Neural progenitor cell (in vitro differentiated cells): ENCODE results near the gene DNAH10. TPM values are rescaled to one million over a fixed set of nuclear protein-coding genes. Genes with fewer than 3 reads are reported as not detected.
A peak's percentile ranks its signal among the peaks of the same experiment; 100 is the strongest.

Experiments used
- DNase-seq: peaks from one replicate; pipeline ENCODE4 v3.0.0-alpha.2; 2016; ENCODE audit warnings: low spot score
- H2AFZ ChIP-seq: fragments of 200-600 bp; sonication (generic); replicated peaks from 2 replicates; pipeline ENCODE4 v1.6.1; 2016; ENCODE audit warnings: antibody characterized with exemption
- H3F3A ChIP-seq: fragments of 200-600 bp; sonication (generic); 2 replicates; pipeline ENCODE4 v1.6.1; 2016; ENCODE audit warnings: antibody characterized with exemption, low read depth
- H3K27ac ChIP-seq: fragments of 200-600 bp; sonication (generic); 2 replicates; pipeline ENCODE4 v1.5.1; 2016; ENCODE audit warnings: mild to moderate bottlenecking
- H3K27me3 ChIP-seq: fragments of 200-600 bp; sonication (generic); 2 replicates; pipeline ENCODE4 v1.6.1; 2016; ENCODE audit warnings: mild to moderate bottlenecking, moderate library complexity
- H3K36me3 ChIP-seq: fragments of 200-600 bp; sonication (generic); 2 replicates; pipeline ENCODE4 v1.5.1; 2016
- H3K4me1 ChIP-seq: fragments of 200-600 bp; sonication (generic); 2 replicates; pipeline ENCODE4 v1.6.1; 2016; ENCODE audit warnings: mixed run types
- H3K4me2 ChIP-seq: fragments of 200-600 bp; sonication (generic); 2 replicates; pipeline ENCODE4 v1.6.1; 2016
- H3K4me3 ChIP-seq: fragments of 200-600 bp; sonication (generic); 2 replicates; pipeline ENCODE4 v1.5.1; 2016
- H3K79me2 ChIP-seq: fragments of 200-600 bp; sonication (generic); 2 replicates; pipeline ENCODE4 v1.6.1; 2016; ENCODE audit warnings: low read depth
- H3K9ac ChIP-seq: fragments of 200-600 bp; sonication (generic); 2 replicates; pipeline ENCODE4 v1.6.1; 2016
- H3K9me3 ChIP-seq: fragments of 200-600 bp; sonication (generic); 2 replicates; pipeline ENCODE4 v1.5.1; 2016; ENCODE audit warnings: low read depth
- H4K20me1 ChIP-seq: fragments of 200-600 bp; sonication (generic); 2 replicates; pipeline ENCODE4 v1.6.1; 2016; ENCODE audit warnings: low read depth
- H3K27ac Mint-ChIP-seq: 3 replicates; pipeline ENCODE4 v1.8.0; 2021; ENCODE audit warnings: mixed read lengths
- H3K27me3 Mint-ChIP-seq: 2 replicates; pipeline ENCODE4 v1.8.0; 2022; ENCODE audit warnings: low read depth, mild to moderate bottlenecking, inconsistent platforms, moderate library complexity, mixed read lengths; ENCODE audit not compliant: insufficient read depth
- H3K36me3 Mint-ChIP-seq: 3 replicates; pipeline ENCODE4 v1.8.0; 2021; ENCODE audit warnings: mixed read lengths
- H3K4me1 Mint-ChIP-seq: 3 replicates; pipeline ENCODE4 v1.8.0; 2021; ENCODE audit warnings: mixed read lengths
- H3K4me3 Mint-ChIP-seq: 3 replicates; pipeline ENCODE4 v1.8.0; 2021; ENCODE audit warnings: mild to moderate bottlenecking, moderate library complexity, mixed read lengths
- H3K9me3 Mint-ChIP-seq: 3 replicates; pipeline ENCODE4 v1.8.0; 2020; ENCODE audit warnings: mixed read lengths
- EZH2 ChIP-seq: fragments of 200-600 bp; sonication (generic); IDR thresholded peaks from 2 replicates; pipeline ENCODE4 v1.6.1; 2017; ENCODE audit warnings: antibody characterized with exemption, mild to moderate bottlenecking, moderate library complexity
- EZH2phosphoT487 ChIP-seq: fragments of 200-600 bp; sonication (generic); IDR thresholded peaks from 2 replicates; pipeline ENCODE4 v1.6.1; 2017; ENCODE audit warnings: antibody characterized with exemption
- total RNA-seq: library from RNA; depleted of rRNA; stranded (reverse); fragments of >200 nt; gene quantifications from 2 replicates; pipeline ENCODE4 v1.2.3, GENCODE V29; 2015; ENCODE audit warnings: low replicate concordance
- TF ChIP-seq, protein P1 (sequence below): fragments of 200-600 bp; sonication (generic); IDR thresholded peaks from 2 replicates; pipeline ENCODE4 v1.5.1; 2017; ENCODE audit warnings: antibody characterized with exemption, mild to moderate bottlenecking

The DNAH10 gene
- total RNA-seq, 1 donor from 2014 or later: 0.26 TPM

GRCh38 chr12:123912415-123913380 is 150.6 kb downstream of the DNAH10 start:
- peak; percentile 28 for DNase-seq
- Histone ChIP-seq H3K27ac (no peak overlapping the region), H3K9ac (no peak overlapping the region), H3K4me3 (no peak overlapping the region), H2AFZ (no peak overlapping the region), H3K27me3 (peaks cover 7% of the 10 kb centered on the region), H3K79me2 (no peaks in the 10 kb centered on the region), H4K20me1 (no peaks in the 10 kb centered on the region), H3K4me2 (no peak overlapping the region), H3K4me1 (no peaks in the 10 kb centered on the region), H3K36me3 (no peaks in the 10 kb centered on the region), H3K9me3 (no peaks in the 10 kb centered on the region), H3F3A (peaks cover 21% of the 10 kb centered on the region)
- Mint-ChIP-seq H3K4me3 (no peak overlapping the region), H3K27me3 (peaks cover 16% of the 10 kb centered on the region), H3K36me3 (peaks cover 10% of the 10 kb centered on the region), H3K4me1 (peaks cover 17% of the 10 kb centered on the region), H3K9me3 (peaks cover 13% of the 10 kb centered on the region), H3K27ac (no peak overlapping the region)
- TF ChIP-seq, protein P1, sequence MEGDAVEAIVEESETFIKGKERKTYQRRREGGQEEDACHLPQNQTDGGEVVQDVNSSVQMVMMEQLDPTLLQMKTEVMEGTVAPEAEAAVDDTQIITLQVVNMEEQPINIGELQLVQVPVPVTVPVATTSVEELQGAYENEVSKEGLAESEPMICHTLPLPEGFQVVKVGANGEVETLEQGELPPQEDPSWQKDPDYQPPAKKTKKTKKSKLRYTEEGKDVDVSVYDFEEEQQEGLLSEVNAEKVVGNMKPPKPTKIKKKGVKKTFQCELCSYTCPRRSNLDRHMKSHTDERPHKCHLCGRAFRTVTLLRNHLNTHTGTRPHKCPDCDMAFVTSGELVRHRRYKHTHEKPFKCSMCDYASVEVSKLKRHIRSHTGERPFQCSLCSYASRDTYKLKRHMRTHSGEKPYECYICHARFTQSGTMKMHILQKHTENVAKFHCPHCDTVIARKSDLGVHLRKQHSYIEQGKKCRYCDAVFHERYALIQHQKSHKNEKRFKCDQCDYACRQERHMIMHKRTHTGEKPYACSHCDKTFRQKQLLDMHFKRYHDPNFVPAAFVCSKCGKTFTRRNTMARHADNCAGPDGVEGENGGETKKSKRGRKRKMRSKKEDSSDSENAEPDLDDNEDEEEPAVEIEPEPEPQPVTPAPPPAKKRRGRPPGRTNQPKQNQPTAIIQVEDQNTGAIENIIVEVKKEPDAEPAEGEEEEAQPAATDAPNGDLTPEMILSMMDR: no peak
- TF ChIP-seq EZH2: no peak
- no peak for TF ChIP-seq EZH2phosphoT487

DNA sequence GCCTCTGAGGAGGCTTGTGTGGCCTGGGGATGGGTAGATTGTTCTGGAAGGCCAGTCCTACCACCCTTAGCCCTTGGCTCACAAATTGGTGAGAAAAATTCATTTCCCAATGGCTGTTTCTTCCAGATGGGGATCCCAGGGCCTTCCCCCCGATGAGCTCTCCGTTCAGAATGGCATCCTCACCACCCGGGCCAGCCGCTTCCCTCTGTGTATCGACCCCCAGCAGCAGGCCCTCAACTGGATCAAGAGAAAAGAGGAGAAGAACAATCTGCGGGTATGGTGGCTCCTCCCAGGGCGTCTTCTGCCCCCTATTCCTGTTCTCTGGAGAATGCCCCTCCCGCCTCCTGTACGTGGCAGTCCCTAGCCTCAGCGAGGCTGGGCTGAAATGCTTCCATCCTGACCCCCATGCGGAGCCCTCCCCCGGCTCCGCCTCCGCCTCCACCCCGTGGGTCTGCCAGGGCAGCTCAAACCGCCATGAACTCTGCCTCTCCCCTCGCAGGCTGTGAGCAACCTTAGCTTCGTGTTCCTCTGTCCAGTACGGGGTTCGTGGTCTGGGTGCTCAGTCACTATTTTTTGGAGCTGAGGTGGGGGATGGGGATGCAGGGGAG is 152.7 kb downstream of the DNAH10 start:
- no peaks in the 10 kb centered on the region for H3K9me3 ChIP-seq
- H3K27me3 Mint-ChIP-seq: peaks cover 16% of the 10 kb centered on the region
- H2AFZ ChIP-seq: no peak overlapping the region
- H4K20me1 ChIP-seq: no peaks in the 10 kb centered on the region
- H3K9me3 Mint-ChIP-seq: peaks cover 13% of the 10 kb centered on the region
- no peaks in the 10 kb centered on the region for H3K79me2 ChIP-seq
- DNase-seq: peak; percentile 15
- H3K27me3 ChIP-seq: peaks cover 7% of the 10 kb centered on the region
- H3K36me3 Mint-ChIP-seq: peaks cover 10% of the 10 kb centered on the region
- no peak overlapping the region for H3K4me3 Mint-ChIP-seq
- H3K4me2 ChIP-seq: no peak overlapping the region
- TF ChIP-seq EZH2 (no peak), EZH2phosphoT487 (no peak)
- TF ChIP-seq, protein P1: no peak
- H3K4me1 ChIP-seq: no peaks in the 10 kb centered on the region
- peaks cover 10% of the 10 kb centered on the region for H3K4me1 Mint-ChIP-seq
- no peak overlapping the region for H3K9ac ChIP-seq
- no peaks in the 10 kb centered on the region for H3K36me3 ChIP-seq
- H3K4me3 ChIP-seq: no peak overlapping the region
- peak overlapping the region; percentile 9 for H3K27ac Mint-ChIP-seq
- H3K27ac ChIP-seq: no peak overlapping the region
- peaks cover 21% of the 10 kb centered on the region for H3F3A ChIP-seq

GRCh38 chr12:123916729-123917128 is 154.6 kb downstream of the DNAH10 start:
- Histone ChIP-seq H3K27me3 (peaks cover 18% of the 10 kb centered on the region), H2AFZ (no peak overlapping the region), H3K4me1 (no peaks in the 10 kb centered on the region), H3K79me2 (no peaks in the 10 kb centered on the region), H3K36me3 (no peaks in the 10 kb centered on the region), H3K4me3 (no peak overlapping the region), H3F3A (peaks cover 14% of the 10 kb centered on the region), H3K4me2 (no peak overlapping the region), H3K9me3 (no peaks in the 10 kb centered on the region), H3K27ac (no peak overlapping the region), H4K20me1 (no peaks in the 10 kb centered on the region), H3K9ac (no peak overlapping the region)
- no peak for DNase-seq
- TF ChIP-seq EZH2phosphoT487 (no peak), EZH2 (no peak)
- TF ChIP-seq, protein P1: no peak
- peaks cover 8% of the 10 kb centered on the region for H3K4me1 Mint-ChIP-seq
- H3K4me3 Mint-ChIP-seq: no peak overlapping the region
- H3K36me3 Mint-ChIP-seq: peaks cover 3% of the 10 kb centered on the region
- peak overlapping the region; percentile 15 for H3K27ac Mint-ChIP-seq
- peaks cover 10% of the 10 kb centered on the region for H3K27me3 Mint-ChIP-seq
- H3K9me3 Mint-ChIP-seq: peaks cover 5% of the 10 kb centered on the region
